Raji (cell line): Measurements from ENCODE around the gene GNB1L.

Experiments used
- POLR2A ChIP-seq: IDR thresholded peaks from 2 replicates; pipeline ENCODE4 v1.6.1; 2011; ENCODE audit warnings: low read depth, low read length, control low read depth; ENCODE audit not compliant: insufficient read depth

Gene GNB1L

DNA sequence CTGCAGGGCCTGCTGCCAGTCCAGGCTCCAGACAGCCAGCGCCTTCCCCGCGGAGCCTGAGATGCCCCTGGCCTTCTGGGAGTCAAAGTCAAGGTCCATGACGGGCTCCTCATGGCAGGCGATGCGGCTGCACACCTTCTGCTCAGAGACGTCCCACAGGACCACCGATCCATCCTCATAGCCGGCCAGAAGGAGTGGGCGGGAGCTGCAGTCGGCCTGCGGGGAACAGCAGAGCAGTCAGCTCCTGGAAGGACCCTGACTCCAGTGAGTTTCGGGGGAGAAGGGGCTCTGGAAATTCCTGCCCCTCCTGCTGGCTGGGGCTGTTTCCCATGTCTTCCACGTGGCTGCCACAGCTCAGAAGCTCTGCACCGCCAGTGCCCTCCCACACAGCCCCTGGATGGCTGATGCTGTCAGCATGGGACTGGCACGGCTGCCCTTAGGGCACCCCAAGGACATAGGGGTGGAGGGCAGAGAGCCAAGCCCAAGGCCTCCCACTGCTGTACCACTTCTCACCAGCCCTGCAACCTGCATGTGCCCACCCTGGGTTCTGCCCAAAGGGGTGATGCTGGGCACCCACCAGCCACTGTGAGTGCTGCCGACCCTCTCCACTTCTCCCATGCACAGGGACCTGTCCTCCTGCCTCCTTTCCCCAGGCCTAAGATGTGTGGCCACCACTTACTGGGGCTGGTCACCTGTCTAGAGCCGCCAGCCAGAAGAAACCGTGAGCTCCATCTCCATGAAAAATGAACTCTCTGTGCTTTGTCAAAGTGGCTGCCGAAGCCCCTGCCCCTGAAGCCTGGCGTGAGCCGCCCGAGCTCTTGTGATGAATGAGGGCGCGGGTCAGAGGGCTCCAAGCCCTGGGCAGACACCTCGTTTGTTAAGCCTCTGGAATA, 52.4 kb downstream of the GNB1L start:
- no peak for TF ChIP-seq POLR2A

DNA sequence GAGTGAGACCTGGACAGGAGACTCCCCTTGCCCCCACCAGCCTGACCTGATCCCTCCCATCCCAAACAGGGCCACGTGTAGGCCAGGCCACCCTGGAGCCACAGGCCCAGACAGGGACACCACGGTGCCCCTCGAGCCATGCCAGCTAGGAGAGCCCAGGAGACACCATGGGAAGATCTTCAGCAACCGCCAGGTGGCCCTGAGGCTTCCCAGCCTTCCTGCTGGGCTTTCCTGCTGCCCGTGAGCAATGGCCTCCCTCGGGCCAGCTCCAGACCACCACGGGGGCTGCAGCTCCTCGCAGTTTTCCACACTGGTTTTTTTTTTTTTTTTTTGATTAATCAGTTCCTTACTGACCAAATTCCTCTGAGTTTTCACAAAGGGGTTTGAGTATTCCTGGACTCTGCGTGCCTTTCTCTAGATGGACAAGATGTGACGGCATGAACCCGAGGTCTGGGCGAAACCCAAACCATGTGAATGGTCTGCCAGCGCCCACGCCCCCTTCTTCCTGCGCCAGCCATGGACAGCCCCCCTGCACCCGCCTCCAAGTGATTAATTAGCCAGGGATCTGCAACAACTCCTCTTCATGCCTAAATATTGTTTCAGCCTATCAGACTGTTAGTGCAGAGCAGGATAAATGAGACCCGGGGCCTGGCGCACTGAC, 53.2 kb downstream of the GNB1L start:
- no peak for TF ChIP-seq POLR2A

DNA sequence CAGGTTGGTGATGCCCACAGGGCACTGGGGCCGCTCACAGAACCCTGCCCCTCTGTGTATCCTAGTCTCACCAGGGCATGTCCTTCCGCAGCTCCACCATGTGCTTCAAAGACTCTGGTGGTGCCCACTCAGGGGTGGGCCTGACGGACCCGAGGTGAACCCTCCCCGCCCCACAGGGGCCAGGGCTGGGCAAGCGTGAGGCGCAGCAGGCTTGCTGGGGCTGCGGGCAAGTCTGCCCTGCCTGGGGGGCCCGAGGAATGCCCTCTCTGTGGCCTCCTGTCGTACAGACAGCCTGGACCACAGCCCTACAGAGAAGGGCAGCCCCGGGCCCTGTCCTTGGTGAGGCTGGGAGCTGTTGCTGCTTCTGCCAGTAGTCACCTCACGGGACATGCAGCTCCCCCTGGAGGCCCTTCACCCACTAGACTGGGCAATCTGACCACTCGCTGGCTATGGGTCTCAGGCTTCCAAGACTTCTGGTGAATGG, 53.9 kb downstream of the GNB1L start:
- TF ChIP-seq POLR2A: no peak

DNA sequence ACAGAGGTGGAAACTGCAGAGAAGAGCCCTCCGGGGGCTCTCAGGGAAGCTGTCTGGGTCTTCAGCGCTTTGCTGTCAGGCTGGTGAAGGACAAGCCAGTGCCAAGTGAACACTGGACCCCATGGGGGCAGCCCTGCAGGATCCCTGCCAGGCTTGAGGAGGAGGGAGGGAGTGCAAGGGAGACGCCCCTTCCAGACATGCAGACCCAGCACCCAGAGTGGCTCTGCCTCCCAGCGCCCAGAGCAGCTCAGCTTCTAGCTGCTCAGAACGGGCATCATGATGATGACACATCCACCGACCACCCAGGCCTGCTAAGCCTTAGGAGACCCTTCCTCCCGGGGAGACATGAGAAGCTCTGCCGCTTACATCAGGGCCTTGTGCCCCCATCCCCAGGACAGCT, 54.4 kb downstream of the GNB1L start:
- no peak for TF ChIP-seq POLR2A

DNA sequence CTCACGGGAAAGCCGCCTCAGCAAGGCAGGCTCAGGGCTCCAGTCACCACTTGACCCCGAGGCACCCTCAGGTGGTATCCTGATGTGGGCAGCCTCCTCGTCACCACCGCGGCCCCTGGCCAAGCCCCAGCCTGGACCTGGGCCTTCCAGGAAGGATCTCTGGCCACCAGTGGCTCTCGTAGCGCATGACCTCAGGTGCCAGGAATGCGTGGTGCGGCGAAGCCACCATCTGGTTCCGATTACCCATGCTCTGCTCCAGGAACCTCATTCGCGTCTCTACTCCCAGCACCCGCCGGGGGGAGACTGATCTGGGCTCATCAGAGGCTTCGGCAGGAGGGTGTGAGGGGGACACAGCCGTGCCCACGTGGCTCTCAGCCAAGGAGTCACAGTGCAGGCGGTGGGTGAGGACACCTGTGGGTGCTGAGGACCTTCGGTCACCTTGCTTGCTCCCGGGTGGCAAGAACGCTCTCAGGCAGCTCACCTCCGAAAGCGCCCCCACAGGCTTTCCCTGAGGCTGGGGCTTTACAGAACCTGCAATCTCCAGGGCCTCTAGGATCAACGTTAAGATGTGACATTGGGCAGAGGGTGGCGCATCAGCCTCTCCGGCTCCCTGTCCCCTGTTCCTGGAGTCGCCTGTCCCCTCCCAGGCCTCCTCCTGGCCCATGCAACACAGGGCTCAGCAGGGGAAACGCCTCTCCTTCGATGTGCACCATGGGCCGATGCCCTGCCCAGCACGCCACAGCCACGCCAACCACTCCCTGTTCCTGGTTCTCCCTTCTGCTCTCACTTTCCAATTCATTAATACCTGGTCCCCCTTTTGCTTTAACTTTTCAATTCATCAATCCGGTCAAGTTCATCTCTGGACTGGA, 55.1 kb downstream of the GNB1L start:
- TF ChIP-seq POLR2A: no peak

DNA sequence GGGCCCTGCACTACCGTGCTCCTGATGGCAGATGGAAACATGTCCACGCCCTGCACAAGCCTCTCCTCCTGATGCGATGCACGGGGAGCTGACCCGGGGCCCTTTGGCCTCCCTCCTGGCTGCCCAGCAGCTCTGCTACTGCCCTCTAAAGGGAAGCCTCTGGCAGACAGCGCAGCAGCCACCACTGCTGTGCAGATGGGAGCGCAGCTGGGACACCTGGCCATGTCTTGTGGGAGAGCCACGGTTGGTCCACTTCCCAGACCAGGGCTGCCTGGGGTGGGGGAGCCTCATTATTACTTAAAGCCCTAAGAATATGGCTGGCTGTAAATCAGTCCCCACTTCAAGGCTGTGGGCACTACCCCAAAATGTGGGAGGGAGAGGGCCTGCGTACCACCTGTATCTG, 55.8 kb downstream of the GNB1L start:
- TF ChIP-seq POLR2A: no peak

DNA sequence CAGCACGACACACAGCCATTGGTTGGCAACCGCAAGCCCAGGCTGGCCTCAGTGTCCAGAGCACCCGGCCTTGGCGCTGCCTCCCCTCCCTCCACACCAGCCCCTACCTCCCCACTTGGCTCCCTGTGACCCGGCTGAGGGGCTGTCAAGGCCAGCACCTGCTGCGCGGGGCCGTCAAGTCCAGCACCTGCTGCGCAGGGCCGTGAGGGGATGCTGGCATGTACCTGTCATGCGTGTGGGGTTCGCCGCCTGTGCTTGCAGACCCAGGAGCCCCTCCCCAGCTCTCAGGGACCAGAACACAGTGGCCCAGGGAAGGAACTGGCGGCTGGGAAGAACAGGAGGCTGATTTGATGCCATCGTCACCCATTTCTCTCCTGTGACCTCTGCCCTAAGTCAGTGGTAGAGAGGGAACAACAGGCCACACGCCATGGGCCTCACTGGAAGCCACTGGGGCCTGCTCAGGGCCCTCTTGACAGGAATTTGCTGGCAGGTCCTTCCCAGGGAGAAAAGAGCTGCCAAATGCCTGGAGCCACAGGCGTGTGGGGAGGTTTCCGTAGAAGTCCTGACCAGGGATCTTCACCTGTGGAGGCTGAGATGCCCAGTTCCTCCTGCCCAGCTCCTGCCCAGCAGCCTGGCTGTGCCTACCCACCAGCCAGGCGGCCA, 56.5 kb downstream of the GNB1L start:
- no peak for TF ChIP-seq POLR2A

DNA sequence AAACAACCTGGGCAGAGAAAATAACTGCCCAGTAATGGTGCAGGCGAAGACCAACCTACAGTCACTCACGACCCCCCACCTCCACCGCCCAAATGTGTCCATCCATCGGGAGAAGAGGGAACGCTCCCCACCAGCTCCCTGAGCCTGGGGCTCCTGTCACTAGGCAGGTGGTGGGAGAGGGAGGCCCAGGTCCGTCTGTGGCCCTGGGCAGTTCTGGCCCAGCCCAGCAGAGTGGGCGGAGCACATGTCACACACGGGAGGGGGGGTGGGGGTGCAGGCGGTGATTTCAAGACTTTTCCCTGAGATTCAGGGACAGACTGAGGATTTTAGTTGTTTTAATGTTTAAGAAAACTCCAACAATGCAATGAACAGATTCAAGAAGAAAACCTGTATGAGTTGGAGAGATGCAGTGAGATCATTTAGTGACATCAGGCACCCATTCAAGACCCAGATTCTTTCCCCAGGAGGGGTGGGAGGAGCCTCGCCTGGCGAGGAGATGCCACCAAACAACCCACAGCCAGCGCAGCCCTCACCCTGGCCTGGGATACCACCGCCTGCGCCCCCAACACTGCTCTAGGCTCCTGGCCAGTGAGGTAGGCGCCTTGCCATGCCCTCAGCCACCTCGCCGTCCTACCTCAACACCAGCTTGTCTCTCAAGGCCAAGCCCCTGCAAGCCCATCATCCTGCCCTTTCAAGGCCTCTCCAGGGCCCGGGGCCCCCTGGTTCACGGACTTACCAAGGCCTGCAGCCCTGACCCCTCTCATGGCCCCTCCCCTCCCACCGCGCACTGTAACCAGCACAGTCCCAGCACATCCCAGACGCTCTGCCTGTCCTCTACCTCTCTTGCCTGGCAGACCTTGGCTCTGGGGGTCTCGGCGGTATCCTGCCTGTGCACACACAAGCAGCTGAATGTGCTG, 57.3 kb downstream of the GNB1L start:
- TF ChIP-seq POLR2A: no peak

DNA sequence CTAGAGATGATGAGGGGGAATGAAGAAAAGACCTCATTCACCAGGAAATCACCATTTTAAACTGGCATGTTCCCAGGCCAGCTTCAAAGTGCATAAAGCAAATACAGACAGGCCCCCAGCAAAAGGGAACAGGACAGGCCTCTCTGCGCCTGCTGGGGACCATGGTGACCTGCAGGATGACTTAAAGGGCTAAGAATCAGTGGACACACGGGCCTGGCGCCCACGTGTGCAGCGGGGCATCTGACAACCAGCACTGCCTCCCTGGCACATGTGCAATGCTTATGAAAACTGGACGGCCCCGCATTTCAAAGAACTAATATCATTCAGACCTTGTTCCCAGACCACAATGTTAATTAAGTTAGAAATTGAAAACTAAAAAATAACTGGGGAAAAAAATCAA, 58.5 kb downstream of the GNB1L start:
- no peak for TF ChIP-seq POLR2A

DNA sequence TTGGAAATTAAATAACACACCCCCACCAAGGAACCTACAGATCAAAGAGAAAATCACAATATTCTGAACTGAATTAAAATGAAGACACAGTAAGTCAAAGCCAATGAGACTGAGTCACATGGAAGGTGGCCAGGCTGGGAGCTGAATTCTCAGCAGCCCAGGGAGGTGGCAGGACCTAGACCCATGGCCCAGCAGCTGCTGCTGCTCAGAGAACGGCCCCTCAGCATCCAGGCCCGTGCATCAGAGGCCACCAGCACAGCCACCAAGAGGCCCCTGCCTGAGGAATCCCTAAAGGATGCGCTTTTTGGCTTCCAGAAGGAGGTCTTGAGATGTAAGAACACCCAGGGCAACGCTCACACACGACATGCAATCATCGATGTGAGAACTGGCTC, 59.1 kb downstream of the GNB1L start:
- no peak for TF ChIP-seq POLR2A

DNA sequence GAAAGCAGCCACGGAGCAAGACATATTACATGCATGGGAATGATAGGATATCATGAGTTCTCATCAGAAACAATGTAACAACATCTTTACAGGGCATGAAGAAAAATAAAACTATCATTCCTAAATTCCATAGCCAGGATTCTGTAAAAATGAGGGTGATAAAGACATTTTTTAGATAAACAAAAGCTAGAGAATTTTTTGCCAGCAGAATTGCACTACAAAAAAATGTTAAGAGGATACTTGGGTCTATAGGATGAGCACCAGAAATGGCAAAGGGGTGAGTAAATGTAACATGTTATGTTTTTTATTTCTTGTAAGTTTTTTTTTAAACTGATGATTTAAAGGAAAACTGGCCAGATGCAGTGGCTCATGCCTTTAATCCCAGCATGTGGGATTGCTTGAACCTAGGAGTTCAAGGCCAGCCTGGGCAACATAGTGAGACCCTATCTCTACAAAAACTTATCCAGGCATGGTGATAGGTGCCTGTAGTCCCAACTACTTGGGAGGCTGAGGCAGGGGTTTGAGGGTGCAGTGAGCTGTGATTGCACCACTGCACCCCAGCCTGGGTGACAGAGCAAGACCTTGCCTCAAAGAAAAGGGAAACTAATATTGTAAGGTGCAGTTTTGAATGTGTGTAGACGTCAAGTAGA, 60.9 kb downstream of the GNB1L start:
- no peak for TF ChIP-seq POLR2A

DNA sequence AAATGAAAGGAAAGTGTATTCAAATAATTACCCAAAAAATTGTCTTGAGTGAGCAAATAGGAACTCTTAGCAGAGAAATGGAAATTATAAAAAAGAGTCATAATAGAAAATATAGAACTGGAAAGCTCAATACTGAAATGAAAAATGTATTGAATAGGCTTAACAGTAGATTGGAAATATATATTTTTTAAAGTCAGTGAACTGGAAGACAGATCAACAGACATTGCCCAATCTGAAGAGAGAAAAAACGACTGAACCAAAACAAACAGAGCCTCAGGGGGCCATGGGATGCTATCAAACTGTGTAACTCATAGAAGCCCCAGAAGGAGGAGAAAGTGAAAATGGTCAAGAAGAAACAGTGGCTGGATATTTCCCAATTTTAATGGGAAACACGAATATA, 61.5 kb downstream of the GNB1L start:
- TF ChIP-seq POLR2A: no peak

DNA sequence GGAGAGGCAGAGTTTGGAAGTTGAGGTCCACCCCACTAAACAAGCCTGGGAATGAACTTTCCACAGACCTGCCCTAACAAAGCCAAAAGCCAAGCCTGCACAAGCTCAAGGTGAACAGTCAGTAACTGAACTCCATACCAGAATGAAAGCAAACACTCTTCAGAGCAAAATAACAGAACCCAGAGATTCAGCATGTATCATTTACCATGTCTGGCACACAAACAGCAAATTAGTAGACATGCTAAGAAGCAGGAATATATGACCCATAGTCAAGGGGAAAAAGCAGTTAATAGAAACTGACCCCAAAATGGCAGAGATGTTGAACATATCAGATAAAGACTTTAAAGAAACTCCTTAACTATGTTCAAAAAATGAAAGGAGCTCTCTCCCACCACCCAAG, 62.8 kb downstream of the GNB1L start:
- no peak for TF ChIP-seq POLR2A
